H9 (cell line): ENCODE results near the gene FMNL1. TPM values are rescaled to one million over a fixed set of nuclear protein-coding genes. Genes with fewer than 3 reads are reported as not detected.

Experiments
- DNase-seq: peaks from one replicate; pipeline ENCODE4 v3.0.0-alpha.2; 2017
- H2AFZ ChIP-seq: one replicate; pipeline ENCODE4 v1.6.1; 2013; ENCODE audit warnings: mild to moderate bottlenecking, low read length, control low read depth, moderate library complexity
- H2AK5ac ChIP-seq: 2 replicates; pipeline ENCODE4 v1.6.1; 2013; ENCODE audit warnings: low read length, control low read depth, mixed read lengths; ENCODE audit not compliant: insufficient read length
- H2BK120ac ChIP-seq: one replicate; pipeline ENCODE4 v1.6.1; 2013; ENCODE audit warnings: low read depth, mild to moderate bottlenecking, low read length, control low read depth, inconsistent platforms; ENCODE audit not compliant: poor library complexity, severe bottlenecking
- H2BK12ac ChIP-seq: 2 replicates; pipeline ENCODE4 v1.6.1; 2013; ENCODE audit warnings: low read length, control low read depth, mixed read lengths, low read depth; ENCODE audit not compliant: insufficient read length
- H2BK15ac ChIP-seq: 2 replicates; pipeline ENCODE4 v1.6.1; 2013; ENCODE audit warnings: low read depth, low read length, control low read depth
- H2BK20ac ChIP-seq: one replicate; pipeline ENCODE4 v1.6.1; 2013; ENCODE audit warnings: low read depth, mild to moderate bottlenecking, low read length, control low read depth, inconsistent platforms; ENCODE audit not compliant: poor library complexity, severe bottlenecking
- H2BK5ac ChIP-seq: 2 replicates; pipeline ENCODE4 v1.6.1; 2013; ENCODE audit warnings: low read length, control low read depth, mixed read lengths; ENCODE audit not compliant: insufficient read length
- H3K14ac ChIP-seq: 2 replicates; pipeline ENCODE4 v1.6.1; 2013; ENCODE audit warnings: low read length, control low read depth; ENCODE audit not compliant: insufficient read depth
- H3K18ac ChIP-seq: 2 replicates; pipeline ENCODE4 v1.6.1; 2013; ENCODE audit warnings: low read depth, mild to moderate bottlenecking, mixed read lengths, low read length, control low read depth; ENCODE audit not compliant: insufficient read length
- H3K23ac ChIP-seq: 2 replicates; pipeline ENCODE4 v1.6.1; 2013; ENCODE audit warnings: low read length, control low read depth, mixed read lengths, low read depth; ENCODE audit not compliant: insufficient read length
- H3K23me2 ChIP-seq: 2 replicates; pipeline ENCODE4 v1.6.1; 2013; ENCODE audit warnings: low read depth, mild to moderate bottlenecking, mixed read lengths, low read length, control low read depth; ENCODE audit not compliant: insufficient read length, poor library complexity, severe bottlenecking
- H3K27ac ChIP-seq: 2 replicates; pipeline ENCODE4 v1.5.1; 2013; ENCODE audit warnings: low read length, control low read depth, mixed read lengths, low read depth; ENCODE audit not compliant: insufficient read length
- H3K27me3 ChIP-seq: 2 replicates; pipeline ENCODE4 v1.6.1; 2013; ENCODE audit warnings: low read length, control low read depth, inconsistent platforms; ENCODE audit not compliant: insufficient read depth
- H3K4ac ChIP-seq: 2 replicates; pipeline ENCODE4 v1.6.1; 2013; ENCODE audit warnings: low read depth, mild to moderate bottlenecking, control low read depth, inconsistent platforms, low read length, moderate library complexity
- H3K4me1 ChIP-seq: 2 replicates; pipeline ENCODE4 v1.6.1; 2013; ENCODE audit warnings: low read length, control low read depth, inconsistent platforms; ENCODE audit not compliant: insufficient read depth
- H3K4me2 ChIP-seq: 2 replicates; pipeline ENCODE4 v1.6.1; 2013; ENCODE audit warnings: low read length, control low read depth, mixed read lengths; ENCODE audit not compliant: insufficient read length, insufficient read depth
- H3K56ac ChIP-seq: 2 replicates; pipeline ENCODE4 v1.6.1; 2013; ENCODE audit warnings: low read depth, mild to moderate bottlenecking, mixed read lengths, low read length, control low read depth; ENCODE audit not compliant: insufficient read length
- H3K79me1 ChIP-seq: 2 replicates; pipeline ENCODE4 v1.6.1; 2013; ENCODE audit warnings: low read depth, mild to moderate bottlenecking, moderate library complexity, low read length, control low read depth, inconsistent platforms; ENCODE audit not compliant: insufficient read depth, poor library complexity, severe bottlenecking
- H3K79me2 ChIP-seq: 2 replicates; pipeline ENCODE4 v1.6.1; 2013; ENCODE audit warnings: low read length, control low read depth, inconsistent platforms; ENCODE audit not compliant: insufficient read depth
- H3K9ac ChIP-seq: 2 replicates; pipeline ENCODE4 v1.6.1; 2013; ENCODE audit warnings: low read length, control low read depth, mixed read lengths; ENCODE audit not compliant: insufficient read length; ENCODE audit errors: extremely low read depth
- H3K9me3 ChIP-seq: one replicate; pipeline ENCODE4 v1.6.1; 2013; ENCODE audit warnings: low read depth, low read length, inconsistent platforms; ENCODE audit not compliant: control insufficient read depth
- H3T11ph ChIP-seq: one replicate; pipeline ENCODE4 v1.6.1; 2013; ENCODE audit warnings: mild to moderate bottlenecking, low read length, control low read depth, inconsistent platforms
- H4K20me1 ChIP-seq: one replicate; pipeline ENCODE4 v1.6.1; 2013; ENCODE audit not compliant: control insufficient read depth, insufficient read length, insufficient read depth
- H4K5ac ChIP-seq: 2 replicates; pipeline ENCODE4 v1.6.1; 2013; ENCODE audit warnings: low read depth, mild to moderate bottlenecking, mixed read lengths, low read length, control low read depth; ENCODE audit not compliant: insufficient read length
- H4K8ac ChIP-seq: replicated peaks from 2 replicates; pipeline ENCODE4 v1.6.1; 2013; ENCODE audit warnings: low read length, control low read depth, mixed read lengths, low read depth; ENCODE audit not compliant: insufficient read length
- H4K91ac ChIP-seq: 2 replicates; pipeline ENCODE4 v1.6.1; 2013; ENCODE audit warnings: low read depth, mild to moderate bottlenecking, moderate library complexity, mixed read lengths, low read length, control low read depth; ENCODE audit not compliant: insufficient read length
- H3K27ac Mint-ChIP-seq, 3 experiments: 2 replicates in 2 of 3; 3 replicates in 1 of 3; pipeline ENCODE4 v1.8.0; 2020 to 2021; ENCODE audit warnings: mixed read lengths in 3 of 3, mild to moderate bottlenecking in 1 of 3, moderate library complexity in 1 of 3
- H3K27me3 Mint-ChIP-seq: 2 replicates; pipeline ENCODE4 v1.8.0; 2021; ENCODE audit warnings: low read depth, mild to moderate bottlenecking, moderate library complexity, mixed read lengths
- H3K36me3 Mint-ChIP-seq, 3 experiments: 2 replicates in 2 of 3; 3 replicates in 1 of 3; pipeline ENCODE4 v1.8.0; 2020 to 2021; ENCODE audit warnings: low read depth in 3 of 3, mixed read lengths in 3 of 3; ENCODE audit not compliant: insufficient read depth in 1 of 3
- H3K4me1 Mint-ChIP-seq, 2 experiments: 2 replicates each; pipeline ENCODE4 v1.8.0; 2020; ENCODE audit warnings: mixed read lengths in 2 of 2
- H3K4me3 Mint-ChIP-seq, 2 experiments: 2 replicates in 1 of 2; 3 replicates in 1 of 2; pipeline ENCODE4 v1.8.0; 2020 to 2021; ENCODE audit warnings: mild to moderate bottlenecking in 2 of 2, mixed read lengths in 2 of 2, moderate library complexity in 1 of 2
- H3K9me3 Mint-ChIP-seq, 2 experiments: 2 replicates in 1 of 2; 3 replicates in 1 of 2; pipeline ENCODE4 v1.8.0; 2020; ENCODE audit warnings: mild to moderate bottlenecking in 2 of 2, mixed read lengths in 2 of 2, moderate library complexity in 1 of 2
- CTCF ChIP-seq: fragments of 200-600 bp; sonication (generic); conservative IDR thresholded peaks from 3 replicates; pipeline ENCODE4 v1.8.0; 2021; ENCODE audit warnings: antibody characterized with exemption, mild to moderate bottlenecking
- WGBS: extraction: QIAGEN DNeasy Blood & Tissue Kit; methylation state at CpG from one replicate; pipeline ENCODE4 v1.1.7; 2013; ENCODE audit warnings: missing lambda C conversion rate, low lambda C conversion rate, mixed read lengths; ENCODE audit not compliant: insufficient read length; ENCODE audit errors: extremely low coverage; 5-methylcytosine and 5-hydroxymethylcytosine counted together
- total RNA-seq: library from RNA; stranded (reverse); gene quantifications from 2 replicates; pipeline ENCODE4 v1.2.1, GENCODE V29; 2021

Gene FMNL1
- total RNA-seq, 1 experiment from 2014 or later: 6.9 TPM

GRCh38 chr17:45248132-45248957 lies 26.7 kb downstream of the FMNL1 start:
- Mint-ChIP-seq H3K4me1 (peaks cover 14 to 20% of the 10 kb centered on the region in 2 experiments), H3K27me3 (peaks cover 14% of the 10 kb centered on the region), H3K4me3 (peak overlapping the region; percentile 84 to 90), H3K36me3 (peaks cover 9 to 15% (median 10%) of the 10 kb centered on the region in 3 experiments), H3K27ac (peak overlapping the region in 2 of 3 experiments; percentile 87 to 96; a peak in 4 of 7 replicates), H3K9me3 (no peaks in the 10 kb centered on the region)
- Histone ChIP-seq H4K20me1 (no peaks in the 10 kb centered on the region), H2AK5ac (no peak overlapping the region), H3K9ac (peak overlapping the region; percentile 62), H2BK12ac (no peak overlapping the region), H2BK5ac (no peak overlapping the region), H4K8ac (no peak overlapping the region), H3K56ac (no peak overlapping the region), H4K91ac (no peak overlapping the region), H3K79me2 (no peaks in the 10 kb centered on the region), H3K27ac (no peak overlapping the region), H2AFZ (no peak overlapping the region), H3K27me3 (no peaks in the 10 kb centered on the region), H3K4ac (no peak overlapping the region), H3K23ac (no peak overlapping the region), H4K5ac (no peak overlapping the region), H2BK120ac (no peak overlapping the region), H3K23me2 (peaks cover 14% of the 10 kb centered on the region), H2BK15ac (no peak overlapping the region), H2BK20ac (no peak overlapping the region), H3K4me2 (peak overlapping the region; percentile 30), H3K14ac (peak overlapping the region; percentile 82), H3K18ac (peak overlapping the region; percentile 90), H3T11ph (no peak overlapping the region), H3K79me1 (no peaks in the 10 kb centered on the region), H3K9me3 (no peaks in the 10 kb centered on the region), H3K4me1 (no peaks in the 10 kb centered on the region; the same call in 1 of the 2 replicates)
- peak; percentile 91 for DNase-seq
- TF ChIP-seq CTCF: no peak
- WGBS: no CpG with 5 or more reads among the region's 39 CpGs
